Keratinocyte (primary cell): ENCODE measurements around the gene RFC1.

Experiments
- EZH2 ChIP-seq: IDR thresholded peaks from one replicate; pipeline ENCODE4 v1.6.1; 2012; ENCODE audit warnings: inconsistent platforms, mild to moderate bottlenecking, low read length, moderate library complexity
- TF ChIP-seq, protein P1 (sequence below), 3 experiments: IDR thresholded peaks in 1 of 3; conservative IDR thresholded peaks in 1 of 3; optimal IDR thresholded peaks in 1 of 3; 2 replicates in 2 of 3; 3 replicates in 1 of 3; pipeline versions ENCODE3 to v1.5.1; 2011; ENCODE audit warnings: low read length in 3 of 3, mild to moderate bottlenecking in 3 of 3, moderate library complexity in 2 of 3, control low read depth in 1 of 3, inconsistent platforms in 1 of 3; ENCODE audit not compliant: insufficient read depth in 2 of 3; ENCODE audit errors: extremely low read depth in 1 of 3

DNA sequence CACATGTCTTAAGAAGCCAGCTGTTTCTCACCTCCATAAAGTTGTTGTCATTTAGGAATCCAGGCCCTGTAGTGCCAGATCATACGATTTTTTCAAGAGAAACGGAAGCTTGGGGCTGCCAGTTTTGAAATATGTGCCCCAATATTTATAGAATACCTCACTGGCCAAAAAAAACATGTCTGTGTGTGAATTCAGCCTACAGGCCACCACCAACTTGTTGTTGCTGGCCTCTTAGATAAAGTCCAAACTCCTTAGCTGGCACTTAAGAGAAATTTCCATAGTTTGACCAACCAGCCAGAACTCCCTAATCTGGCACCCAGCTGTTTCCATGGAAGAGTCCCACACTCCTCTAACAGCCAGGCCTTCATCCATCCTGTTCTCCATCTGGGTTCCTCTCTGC, 109.7 kb downstream of the RFC1 start:
- no peak for TF ChIP-seq EZH2
- TF ChIP-seq, protein P1, sequence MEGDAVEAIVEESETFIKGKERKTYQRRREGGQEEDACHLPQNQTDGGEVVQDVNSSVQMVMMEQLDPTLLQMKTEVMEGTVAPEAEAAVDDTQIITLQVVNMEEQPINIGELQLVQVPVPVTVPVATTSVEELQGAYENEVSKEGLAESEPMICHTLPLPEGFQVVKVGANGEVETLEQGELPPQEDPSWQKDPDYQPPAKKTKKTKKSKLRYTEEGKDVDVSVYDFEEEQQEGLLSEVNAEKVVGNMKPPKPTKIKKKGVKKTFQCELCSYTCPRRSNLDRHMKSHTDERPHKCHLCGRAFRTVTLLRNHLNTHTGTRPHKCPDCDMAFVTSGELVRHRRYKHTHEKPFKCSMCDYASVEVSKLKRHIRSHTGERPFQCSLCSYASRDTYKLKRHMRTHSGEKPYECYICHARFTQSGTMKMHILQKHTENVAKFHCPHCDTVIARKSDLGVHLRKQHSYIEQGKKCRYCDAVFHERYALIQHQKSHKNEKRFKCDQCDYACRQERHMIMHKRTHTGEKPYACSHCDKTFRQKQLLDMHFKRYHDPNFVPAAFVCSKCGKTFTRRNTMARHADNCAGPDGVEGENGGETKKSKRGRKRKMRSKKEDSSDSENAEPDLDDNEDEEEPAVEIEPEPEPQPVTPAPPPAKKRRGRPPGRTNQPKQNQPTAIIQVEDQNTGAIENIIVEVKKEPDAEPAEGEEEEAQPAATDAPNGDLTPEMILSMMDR (optimal IDR thresholded peaks at IDR 0.05 in 1 of 3, IDR thresholded peaks at IDR 0.05 in 1 of 3, conservative IDR thresholded peaks at IDR 0.05 in 1 of 3; ENCODE audit: extremely low read depth in 1 of 3, insufficient read depth in 2 of 3, low read length in 3 of 3) = no peak
